NCI-H2107 treated with DMSO at 0.1 percent for 48 hours (cell line): ENCODE results near the gene PRKX.
"Not testable (repeated sequence)": the region's sequence is repeated elsewhere in the genome, so short reads cannot be mapped to it uniquely, and the experiment has no call there.

Experiments used
- DNase-seq: peaks from one replicate; lab custom pipeline; 2025; ENCODE audit not compliant: unreplicated experiment; lab: John Stamatoyannopoulos, UW

Gene PRKX

DNA sequence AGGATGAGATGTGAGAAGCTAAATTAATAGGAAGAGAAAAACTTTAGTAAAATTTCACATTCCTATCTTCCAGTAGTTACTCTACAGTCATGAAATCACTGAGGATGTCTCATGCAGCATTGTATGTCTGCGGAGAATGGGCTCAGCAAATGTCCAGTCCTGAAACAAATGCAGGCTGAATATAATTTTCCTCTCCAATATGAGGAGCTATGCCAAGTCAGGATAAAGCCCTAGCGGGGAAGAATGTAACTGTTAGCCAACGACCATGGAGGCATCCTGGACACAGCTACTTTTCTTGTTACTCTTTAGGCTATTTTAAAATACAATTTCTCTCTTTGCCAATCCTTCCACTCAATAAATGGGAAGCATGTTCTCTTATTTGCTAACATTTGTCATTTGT lies 127.7 kb downstream of the PRKX start:
- no peak for DNase-seq

GRCh38 chrX:3584415-3584996 lies 128.9 kb downstream of the PRKX start:
- no peak for DNase-seq

DNA sequence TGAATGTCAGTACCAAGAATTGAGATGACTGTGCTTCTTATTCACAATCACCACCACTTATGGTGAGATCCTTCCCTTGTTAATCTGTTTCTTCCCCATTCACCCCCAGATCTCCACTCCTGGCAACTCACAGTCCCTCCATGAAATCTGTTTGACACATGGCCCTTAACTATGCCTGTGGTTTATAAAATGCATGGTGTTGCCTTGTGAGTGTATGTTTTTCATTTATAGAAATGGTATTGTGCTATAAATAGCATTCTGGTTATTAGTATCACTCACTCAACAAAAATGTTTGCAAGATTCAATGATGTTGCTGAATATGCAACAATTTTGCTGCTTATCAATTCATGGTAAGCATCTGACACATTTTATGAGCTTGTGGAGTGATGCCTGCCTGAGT lies 131.0 kb downstream of the PRKX start:
- DNase-seq, result no peak

DNA sequence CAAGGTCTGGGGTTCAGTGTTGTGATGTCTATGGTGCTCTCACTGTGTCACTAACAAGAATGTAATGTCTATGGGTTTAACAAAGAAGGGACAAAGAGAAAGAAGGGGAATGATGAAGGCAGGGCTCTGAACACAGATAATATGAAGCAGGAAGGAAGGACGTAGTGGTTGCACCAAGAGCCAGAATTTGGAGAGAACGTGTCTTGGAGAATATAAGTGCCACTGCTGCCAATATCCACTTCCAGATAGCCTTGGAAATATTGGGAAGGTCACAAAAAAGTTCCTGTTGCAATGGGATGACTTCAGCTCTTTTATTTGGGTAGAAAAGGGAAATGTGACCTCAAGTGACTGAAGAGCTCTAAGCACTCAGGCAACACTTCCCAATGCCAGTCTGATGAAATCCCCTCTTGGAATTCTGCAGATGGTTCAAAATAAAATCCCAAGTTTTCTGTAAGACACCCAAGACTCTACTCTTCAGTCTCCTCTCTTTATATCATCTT lies 131.8 kb downstream of the PRKX start:
- no peak for DNase-seq

- DNase-seq, result no peak
Measured at GRCh38 chrX:3577551-3577950, 135.9 kb downstream of the PRKX start.

DNA sequence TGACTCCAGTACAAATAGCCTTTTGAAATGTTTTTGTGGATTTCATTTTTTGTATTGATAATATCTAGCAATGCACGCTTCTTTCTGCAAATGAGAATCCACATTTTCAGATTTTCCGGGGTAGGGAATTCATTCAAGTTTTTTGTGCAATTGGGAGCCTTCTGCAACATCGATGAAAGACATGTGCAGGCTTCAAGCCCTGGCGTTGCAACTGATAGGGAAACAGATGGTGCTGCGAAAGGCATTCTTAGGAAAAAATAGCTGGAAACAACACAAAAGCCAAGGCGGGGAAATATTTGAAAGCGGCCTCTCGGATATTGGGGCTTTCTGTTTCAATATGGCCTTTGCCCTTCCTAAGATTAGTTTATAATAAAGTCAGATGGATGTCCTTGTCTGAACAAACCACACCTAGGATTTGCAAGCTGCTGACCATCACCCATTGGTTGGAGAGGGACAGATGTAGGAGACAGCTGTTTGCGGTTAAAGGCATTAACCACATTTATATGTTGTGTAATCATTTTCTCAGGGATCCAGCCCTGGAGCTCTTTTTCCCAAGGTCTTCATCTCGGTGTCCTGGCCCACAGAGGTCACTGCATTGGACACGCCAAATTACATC lies 136.5 kb downstream of the PRKX start:
- DNase-seq, result no peak

- no peak for DNase-seq
Measured at GRCh38 chrX:3567686-3568085, 145.8 kb downstream of the PRKX start.

GRCh38 chrX:3563451-3563850 lies 150.0 kb downstream of the PRKX start:
- no peak for DNase-seq

DNA sequence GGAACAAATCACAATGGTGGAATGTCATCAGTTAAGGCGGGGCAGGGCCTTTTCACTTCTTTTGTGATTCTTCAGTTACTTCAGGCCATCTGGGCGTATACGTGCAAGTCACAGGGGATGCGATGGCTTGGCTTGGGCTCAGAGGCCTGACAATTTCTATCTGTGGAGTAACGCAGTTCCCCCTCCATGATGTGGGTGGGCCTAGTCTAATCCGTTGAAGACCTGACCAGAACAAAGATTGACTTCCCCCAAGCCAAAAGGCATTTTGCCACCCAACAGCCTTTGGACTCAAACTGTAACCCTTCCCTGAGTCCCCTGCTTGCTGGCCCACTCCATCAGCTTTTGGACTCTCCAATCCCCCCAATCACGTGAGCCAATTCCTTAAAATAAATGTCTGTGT lies 153.4 kb downstream of the PRKX start:
- DNase-seq, result not testable (repeated sequence)
